ENCODE results near the gene KCNIP3. TPM values are rescaled to one million over a fixed set of nuclear protein-coding genes. Genes with fewer than 3 reads are reported as not detected.

KCNIP3 gene
- total RNA-seq, 1 donor from 2014 or later: not detected

- Mint-ChIP-seq H3K9me3 (no peaks in the 10 kb centered on the region), H3K27me3 (ENCODE audit: insufficient read depth) (no peaks in the 10 kb centered on the region), H3K4me3 (no peak overlapping the region), H3K27ac (no peak overlapping the region), H3K4me1 (ENCODE audit: low read depth) (no peaks in the 10 kb centered on the region), H3K36me3 (ENCODE audit: low read depth) (no peaks in the 10 kb centered on the region)
- DNase-seq (ENCODE audit: low spot score): no peak
- intact Hi-C loops (cut with micrococcal nuclease): no loop called here
Measured at GRCh38 chr2:95305380-95306061, 8.4 kb downstream of the KCNIP3 start.

- intact Hi-C loops (cut with micrococcal nuclease): no loop called here
- Mint-ChIP-seq H3K4me3 (no peak overlapping the region), H3K27me3 (ENCODE audit: insufficient read depth) (no peaks in the 10 kb centered on the region), H3K36me3 (ENCODE audit: low read depth) (no peaks in the 10 kb centered on the region), H3K4me1 (ENCODE audit: low read depth) (no peaks in the 10 kb centered on the region), H3K9me3 (no peaks in the 10 kb centered on the region), H3K27ac (no peak overlapping the region)
- DNase-seq (ENCODE audit: low spot score): no peak
Measured at GRCh38 chr2:95306336-95306895, 9.3 kb downstream of the KCNIP3 start.

DNA sequence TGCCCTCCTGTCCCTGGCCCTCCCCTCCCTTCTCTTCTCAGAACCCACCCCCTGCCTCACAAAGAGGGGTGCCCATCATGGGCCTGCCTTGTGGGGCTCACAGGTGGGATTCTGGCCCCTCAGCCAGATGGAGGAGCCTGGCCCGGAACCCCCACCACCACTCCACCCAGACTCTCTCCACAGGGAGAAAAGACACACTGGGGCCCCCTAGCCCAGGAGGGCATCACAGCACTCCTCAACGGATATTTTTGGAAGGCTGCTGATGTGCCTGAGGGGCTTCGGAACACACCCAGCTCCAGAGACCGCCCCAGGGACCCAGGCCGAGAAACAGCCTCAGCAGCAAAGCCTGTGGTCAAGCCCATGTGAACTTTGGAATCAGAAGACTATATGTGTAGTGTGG, 9.9 kb downstream of the KCNIP3 start:
- no peak for DNase-seq (ENCODE audit: low spot score)
- Mint-ChIP-seq H3K4me3 (no peak overlapping the region), H3K27me3 (ENCODE audit: insufficient read depth) (no peaks in the 10 kb centered on the region), H3K27ac (no peak overlapping the region), H3K9me3 (no peaks in the 10 kb centered on the region), H3K4me1 (ENCODE audit: low read depth) (no peaks in the 10 kb centered on the region), H3K36me3 (ENCODE audit: low read depth) (no peaks in the 10 kb centered on the region)
- intact Hi-C loops (cut with micrococcal nuclease): no loop called here

GRCh38 chr2:95307878-95308277, 10.7 kb downstream of the KCNIP3 start:
- H3K27ac Mint-ChIP-seq: no peak overlapping the region
- no peaks in the 10 kb centered on the region for H3K4me1 Mint-ChIP-seq (ENCODE audit: low read depth)
- H3K27me3 Mint-ChIP-seq (ENCODE audit: insufficient read depth): no peaks in the 10 kb centered on the region
- H3K4me3 Mint-ChIP-seq: no peak overlapping the region
- DNase-seq (ENCODE audit: low spot score): no peak
- intact Hi-C loops (cut with micrococcal nuclease): no loop called here
- no peaks in the 10 kb centered on the region for H3K9me3 Mint-ChIP-seq
- H3K36me3 Mint-ChIP-seq (ENCODE audit: low read depth): no peaks in the 10 kb centered on the region

GRCh38 chr2:95308426-95308990, 11.4 kb downstream of the KCNIP3 start:
- no peaks in the 10 kb centered on the region for H3K9me3 Mint-ChIP-seq
- no peaks in the 10 kb centered on the region for H3K4me1 Mint-ChIP-seq (ENCODE audit: low read depth)
- intact Hi-C loops (cut with micrococcal nuclease): no loop called here
- no peaks in the 10 kb centered on the region for H3K36me3 Mint-ChIP-seq (ENCODE audit: low read depth)
- DNase-seq (ENCODE audit: low spot score): no peak
- no peak overlapping the region for H3K27ac Mint-ChIP-seq
- H3K27me3 Mint-ChIP-seq (ENCODE audit: insufficient read depth): no peaks in the 10 kb centered on the region
- no peak overlapping the region for H3K4me3 Mint-ChIP-seq

DNA sequence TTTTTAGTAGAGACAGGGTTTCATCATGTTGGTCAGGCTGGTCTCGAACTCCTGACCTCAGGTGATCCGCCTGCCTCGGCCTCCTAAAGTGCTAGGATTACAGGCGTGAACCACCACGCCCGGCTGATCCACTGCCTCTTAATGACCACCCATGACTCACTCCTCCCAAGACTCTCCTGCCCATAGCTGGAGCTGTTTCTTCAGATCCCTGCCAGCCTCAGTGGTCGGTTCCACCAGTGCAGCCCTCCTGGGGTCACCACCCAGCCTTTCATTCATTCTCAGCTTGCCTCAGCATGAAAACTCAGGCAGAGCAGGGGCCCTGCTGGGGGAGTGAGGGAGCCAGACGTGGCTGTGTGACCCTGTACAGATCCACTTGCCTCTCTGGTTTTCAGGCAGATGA, 12.5 kb downstream of the KCNIP3 start:
- H3K36me3 Mint-ChIP-seq (ENCODE audit: low read depth): no peaks in the 10 kb centered on the region
- H3K27ac Mint-ChIP-seq: no peak overlapping the region
- H3K9me3 Mint-ChIP-seq: no peaks in the 10 kb centered on the region
- H3K27me3 Mint-ChIP-seq (ENCODE audit: insufficient read depth): no peaks in the 10 kb centered on the region
- no peak for DNase-seq (ENCODE audit: low spot score)
- no peak overlapping the region for H3K4me3 Mint-ChIP-seq
- no peaks in the 10 kb centered on the region for H3K4me1 Mint-ChIP-seq (ENCODE audit: low read depth)
- intact Hi-C loops (cut with micrococcal nuclease): no loop called here

- intact Hi-C loops (cut with micrococcal nuclease): no loop called here
- Mint-ChIP-seq H3K36me3 (ENCODE audit: low read depth) (no peaks in the 10 kb centered on the region), H3K9me3 (no peaks in the 10 kb centered on the region)
Measured at GRCh38 chr2:95310216-95310615, 13.1 kb downstream of the KCNIP3 start.

GRCh38 chr2:95310651-95311050, 13.5 kb downstream of the KCNIP3 start:
- no peaks in the 10 kb centered on the region for H3K4me1 Mint-ChIP-seq (ENCODE audit: low read depth)
- H3K27me3 Mint-ChIP-seq (ENCODE audit: insufficient read depth): no peaks in the 10 kb centered on the region
- intact Hi-C loops (cut with micrococcal nuclease): no loop called here
- H3K9me3 Mint-ChIP-seq: no peaks in the 10 kb centered on the region
- no peak for DNase-seq (ENCODE audit: low spot score)
- no peak overlapping the region for H3K4me3 Mint-ChIP-seq
- H3K36me3 Mint-ChIP-seq (ENCODE audit: low read depth): no peaks in the 10 kb centered on the region
- H3K27ac Mint-ChIP-seq: no peak overlapping the region

More at GRCh38 chr2:95310216-95310615, 13.1 kb downstream of the KCNIP3 start:
- Mint-ChIP-seq H3K27ac (no peak overlapping the region), H3K4me1 (ENCODE audit: low read depth) (no peaks in the 10 kb centered on the region), H3K27me3 (ENCODE audit: insufficient read depth) (no peaks in the 10 kb centered on the region), H3K4me3 (no peak overlapping the region)
- DNase-seq (ENCODE audit: low spot score): no peak

DNA sequence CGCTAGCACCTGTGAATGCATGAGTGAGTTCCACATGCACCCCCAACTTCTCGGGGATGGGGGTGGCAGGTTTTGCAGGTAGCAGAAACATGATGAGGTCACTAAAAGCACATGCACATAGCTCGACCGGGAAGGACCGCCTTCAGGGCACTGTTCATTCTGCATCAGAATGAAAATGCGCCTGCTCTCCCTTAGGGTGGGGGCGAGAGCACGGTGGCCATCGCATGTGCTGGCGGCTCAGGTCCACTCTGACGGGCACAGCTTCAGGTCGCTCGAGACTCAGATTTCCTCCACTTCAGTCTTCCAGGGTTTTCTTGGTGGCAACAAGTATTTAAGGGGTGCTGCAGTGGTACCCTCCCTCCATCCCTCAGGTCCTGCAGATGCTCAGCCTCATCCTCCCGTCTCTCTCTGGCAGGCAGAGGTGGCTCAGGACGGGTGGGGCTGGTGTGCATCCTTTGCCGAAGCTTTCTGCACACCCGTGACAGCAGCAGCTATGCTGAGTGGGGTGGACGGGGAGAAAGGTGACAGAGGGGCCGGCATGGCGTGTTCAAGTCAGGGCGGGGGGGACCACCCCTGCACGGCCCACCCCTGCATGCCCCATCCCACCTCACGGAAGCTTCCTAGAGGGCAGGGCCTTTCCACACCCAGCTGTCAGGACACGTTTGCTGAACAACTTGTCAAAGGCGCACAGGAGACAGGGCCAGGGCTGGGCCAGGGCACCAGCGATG, 14.8 kb downstream of the KCNIP3 start:
- intact Hi-C loops (cut with micrococcal nuclease): no loop called here
- Mint-ChIP-seq H3K27me3 (ENCODE audit: insufficient read depth) (no peaks in the 10 kb centered on the region), H3K36me3 (ENCODE audit: low read depth) (no peaks in the 10 kb centered on the region), H3K4me3 (no peak overlapping the region), H3K9me3 (no peaks in the 10 kb centered on the region), H3K4me1 (ENCODE audit: low read depth) (no peaks in the 10 kb centered on the region), H3K27ac (no peak overlapping the region)
- DNase-seq (ENCODE audit: low spot score): no peak

DNA sequence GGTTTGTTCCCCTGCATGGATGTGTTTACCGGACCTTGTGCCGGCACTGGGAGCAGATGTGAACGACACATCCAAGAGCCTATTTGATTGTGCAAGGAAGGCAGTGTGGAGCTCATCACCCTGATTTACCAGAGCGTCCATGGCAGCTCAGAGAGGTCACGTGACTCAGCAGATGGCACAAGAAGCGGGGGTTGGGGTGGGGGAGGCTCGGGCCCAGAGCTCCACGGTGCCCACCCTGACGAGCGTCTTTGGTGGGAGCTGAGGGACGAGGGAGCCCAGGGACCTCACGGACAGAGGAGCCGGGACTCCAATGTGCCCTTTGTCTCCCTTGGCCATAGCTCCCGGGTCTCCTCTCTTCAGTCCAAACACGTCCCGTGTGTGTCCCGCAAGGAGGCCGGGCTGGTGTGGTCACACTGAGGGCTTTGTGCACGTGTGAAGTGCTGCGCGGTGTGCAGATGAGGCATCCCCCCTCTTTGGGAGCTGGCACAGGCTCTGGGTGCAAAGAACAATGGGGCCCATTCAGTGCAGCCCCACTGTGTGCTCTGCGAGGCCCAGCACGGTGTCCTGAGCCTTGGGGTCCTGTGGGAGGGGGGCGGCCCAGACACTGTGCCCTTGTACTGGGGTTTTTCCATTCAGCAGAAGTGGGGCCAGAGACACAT, 15.5 kb downstream of the KCNIP3 start:
- no peaks in the 10 kb centered on the region for H3K9me3 Mint-ChIP-seq
- DNase-seq (ENCODE audit: low spot score): no peak
- intact Hi-C loops (cut with micrococcal nuclease): no loop called here
- no peak overlapping the region for H3K4me3 Mint-ChIP-seq
- H3K36me3 Mint-ChIP-seq (ENCODE audit: low read depth): no peaks in the 10 kb centered on the region
- H3K27me3 Mint-ChIP-seq (ENCODE audit: insufficient read depth): no peaks in the 10 kb centered on the region
- H3K4me1 Mint-ChIP-seq (ENCODE audit: low read depth): no peaks in the 10 kb centered on the region
- H3K27ac Mint-ChIP-seq: no peak overlapping the region

DNA sequence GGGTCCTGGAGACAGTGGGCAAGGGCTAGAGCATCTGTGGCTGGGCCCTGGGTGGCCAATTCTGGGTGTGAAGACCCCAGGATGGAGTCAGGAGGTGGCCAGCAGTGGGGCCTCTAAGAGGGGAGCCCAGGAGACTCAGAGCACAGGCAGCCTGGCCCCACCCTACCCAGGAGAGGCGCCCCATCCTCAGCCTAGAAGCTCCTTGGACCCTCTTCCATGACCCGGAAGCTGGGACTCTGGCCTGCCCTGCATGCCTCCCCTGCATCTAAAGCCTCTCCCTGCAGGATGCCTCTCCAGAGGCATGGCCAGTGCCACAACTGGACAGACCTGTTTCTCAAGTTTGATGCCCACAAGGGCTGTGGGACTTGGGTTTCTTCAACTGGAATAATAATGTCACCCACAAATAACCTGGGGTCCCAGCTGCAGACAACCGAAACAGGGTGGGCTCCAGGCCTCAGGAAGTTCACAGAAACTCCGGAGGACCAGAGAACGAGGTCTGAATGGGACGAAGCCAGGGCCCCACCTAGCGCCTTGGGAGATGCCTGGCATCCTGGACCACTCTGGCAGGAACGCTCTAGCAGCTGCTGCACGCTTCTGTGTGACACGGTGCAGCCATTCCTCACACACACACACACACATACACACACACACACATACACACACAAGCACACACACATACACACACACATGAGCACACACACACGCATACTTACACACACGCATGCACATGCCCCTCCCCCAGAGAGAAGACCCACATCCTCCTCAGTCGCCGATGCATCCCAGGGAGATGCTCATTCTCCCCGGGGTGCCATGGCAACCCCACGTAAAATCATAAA, 16.4 kb downstream of the KCNIP3 start:
- no peak overlapping the region for H3K27ac Mint-ChIP-seq
- intact Hi-C loops (cut with micrococcal nuclease): no loop called here
- no peaks in the 10 kb centered on the region for H3K9me3 Mint-ChIP-seq

DNA sequence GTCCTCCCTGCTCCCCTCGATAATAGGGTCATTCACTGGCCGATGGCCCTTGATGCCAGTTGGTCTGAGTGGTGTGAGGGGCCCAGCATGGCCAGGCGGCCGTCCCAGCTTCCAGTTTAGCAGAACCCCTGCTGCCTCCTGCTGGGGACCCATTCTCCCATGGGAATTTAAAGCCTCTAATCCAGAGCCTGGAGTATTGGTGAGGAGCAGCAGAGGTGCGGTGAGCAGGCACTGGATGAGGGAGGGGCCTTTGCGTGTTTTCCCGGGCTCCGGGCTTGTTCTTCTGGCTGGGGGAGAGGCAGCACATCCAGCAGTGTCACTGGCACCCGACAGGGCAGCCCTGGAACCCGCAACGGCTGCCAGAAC, 17.4 kb downstream of the KCNIP3 start:
- no peak overlapping the region for H3K4me3 Mint-ChIP-seq
- H3K27ac Mint-ChIP-seq: no peak overlapping the region
- DNase-seq (ENCODE audit: low spot score): no peak
- intact Hi-C loops (cut with micrococcal nuclease): no loop called here
- H3K36me3 Mint-ChIP-seq (ENCODE audit: low read depth): no peaks in the 10 kb centered on the region
- no peaks in the 10 kb centered on the region for H3K27me3 Mint-ChIP-seq (ENCODE audit: insufficient read depth)
- H3K9me3 Mint-ChIP-seq: no peaks in the 10 kb centered on the region
- H3K4me1 Mint-ChIP-seq (ENCODE audit: low read depth): no peaks in the 10 kb centered on the region

More for the DNA sequence above, 16.4 kb downstream of the KCNIP3 start:
- no peak for DNase-seq (ENCODE audit: low spot score)
- H3K4me1 Mint-ChIP-seq (ENCODE audit: low read depth): no peaks in the 10 kb centered on the region
- no peak overlapping the region for H3K4me3 Mint-ChIP-seq
- no peaks in the 10 kb centered on the region for H3K27me3 Mint-ChIP-seq (ENCODE audit: insufficient read depth)
- no peaks in the 10 kb centered on the region for H3K36me3 Mint-ChIP-seq (ENCODE audit: low read depth)

Data from activated T-helper 1 cell treated with anti-CD3 and anti-CD28 coated beads, Interleukin-12 subunit alpha, Interleukin-12 subunit beta, Interleukin-2, Interleukin-4 antibody, amounts not matched to agents 30 ng/mL and 10 ng/mL and 1 ng/mL, durations not matched to agents 14 hours and 24 hours and 36 hours (primary cell).